ENCODE results near the gene ELOA.

GRCh38 chr1:23776217-23776616, 32.9 kb downstream of the ELOA start:
- no peak for TF ChIP-seq CTCF (IDR thresholded peaks at IDR 0.05)
- no peak for TF ChIP-seq POLR2A (IDR thresholded peaks at IDR 0.05)
